ENCODE measurements around the gene VSIG10. TPM values are rescaled to one million over a fixed set of nuclear protein-coding genes. Genes with fewer than 3 reads are reported as not detected.

VSIG10 gene
- total RNA-seq, 1 experiment from 2014 or later: 97.4 TPM

DNA sequence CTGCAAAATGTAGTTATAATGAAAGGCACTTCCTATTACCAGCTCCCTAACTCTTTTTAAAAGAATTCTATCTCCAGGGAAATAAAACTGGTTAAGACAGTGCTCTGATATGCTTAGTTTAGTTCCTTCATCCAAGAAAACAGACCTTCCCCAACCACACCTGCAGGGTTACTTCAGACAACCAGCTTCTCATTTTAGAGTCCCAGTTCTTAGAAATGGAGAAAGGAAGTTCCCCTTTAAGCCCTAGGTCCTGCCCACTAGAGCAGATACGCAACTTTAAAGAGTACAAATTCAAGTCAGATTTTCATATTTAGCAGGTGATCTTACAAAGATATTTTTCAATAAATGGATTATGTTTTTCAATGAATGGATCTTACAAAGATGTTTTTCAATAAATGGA, 38.4 kb downstream of the VSIG10 start:
- TF ChIP-seq, protein P1, sequence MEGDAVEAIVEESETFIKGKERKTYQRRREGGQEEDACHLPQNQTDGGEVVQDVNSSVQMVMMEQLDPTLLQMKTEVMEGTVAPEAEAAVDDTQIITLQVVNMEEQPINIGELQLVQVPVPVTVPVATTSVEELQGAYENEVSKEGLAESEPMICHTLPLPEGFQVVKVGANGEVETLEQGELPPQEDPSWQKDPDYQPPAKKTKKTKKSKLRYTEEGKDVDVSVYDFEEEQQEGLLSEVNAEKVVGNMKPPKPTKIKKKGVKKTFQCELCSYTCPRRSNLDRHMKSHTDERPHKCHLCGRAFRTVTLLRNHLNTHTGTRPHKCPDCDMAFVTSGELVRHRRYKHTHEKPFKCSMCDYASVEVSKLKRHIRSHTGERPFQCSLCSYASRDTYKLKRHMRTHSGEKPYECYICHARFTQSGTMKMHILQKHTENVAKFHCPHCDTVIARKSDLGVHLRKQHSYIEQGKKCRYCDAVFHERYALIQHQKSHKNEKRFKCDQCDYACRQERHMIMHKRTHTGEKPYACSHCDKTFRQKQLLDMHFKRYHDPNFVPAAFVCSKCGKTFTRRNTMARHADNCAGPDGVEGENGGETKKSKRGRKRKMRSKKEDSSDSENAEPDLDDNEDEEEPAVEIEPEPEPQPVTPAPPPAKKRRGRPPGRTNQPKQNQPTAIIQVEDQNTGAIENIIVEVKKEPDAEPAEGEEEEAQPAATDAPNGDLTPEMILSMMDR (conservative IDR thresholded peaks at IDR 0.05): no peak
- no peak overlapping the region for H4K91ac ChIP-seq (ENCODE audit: insufficient read length, low read depth, low read length)
- no CpG with 5 or more reads among the region's 1 CpG for WGBS (ENCODE audit: extremely low coverage, insufficient read length, low lambda C conversion rate)
- H3K23ac ChIP-seq (ENCODE audit: insufficient read length, low read depth, low read length): no peak overlapping the region
- Mint-ChIP-seq H3K27me3 (ENCODE audit: low read depth) (no peaks in the 10 kb centered on the region; the same call in 1 of the 2 replicates), H3K4me1 (peaks cover 29 to 30% of the 10 kb centered on the region in 2 experiments), H3K27ac (peak overlapping the region; percentile 8 to 75 (median 39); a peak in 2 of 7 replicates), H3K9me3 (no peaks in the 10 kb centered on the region), H3K36me3 (ENCODE audit: insufficient read depth in 1 of 3, low read depth in 3 of 3) (peaks cover 20 to 47% (median 26%) of the 10 kb centered on the region in 3 experiments; a peak in 6 of 7 replicates), H3K4me3 (no peak overlapping the region)
- no peak overlapping the region for H3K18ac ChIP-seq (ENCODE audit: insufficient read length, low read depth, low read length)
- no peak overlapping the region for H3K27ac ChIP-seq (ENCODE audit: insufficient read length, low read depth, low read length)
- peaks cover 16% of the 10 kb centered on the region for H3K23me2 ChIP-seq (ENCODE audit: insufficient read length, low read depth, low read length, poor library complexity, severe bottlenecking)
- H3K56ac ChIP-seq (ENCODE audit: insufficient read length, low read depth, low read length): no peak overlapping the region
- no peak overlapping the region for H3K4me2 ChIP-seq (ENCODE audit: insufficient read depth, insufficient read length, low read length)
- H4K20me1 ChIP-seq (ENCODE audit: control insufficient read depth, insufficient read depth, insufficient read length): no peaks in the 10 kb centered on the region
- H3K4me1 ChIP-seq (ENCODE audit: insufficient read depth, low read length): no peaks in the 10 kb centered on the region
- no peak overlapping the region for H2BK5ac ChIP-seq (ENCODE audit: insufficient read length, low read length)
- H2BK120ac ChIP-seq (ENCODE audit: low read depth, low read length, poor library complexity, severe bottlenecking): no peak overlapping the region
- no peak overlapping the region for H3T11ph ChIP-seq (ENCODE audit: low read length)
- H2BK20ac ChIP-seq (ENCODE audit: low read depth, low read length, poor library complexity, severe bottlenecking): no peak overlapping the region
- H3K79me1 ChIP-seq (ENCODE audit: insufficient read depth, low read depth, low read length, poor library complexity, severe bottlenecking): no peaks in the 10 kb centered on the region
- DNase-seq: no peak
- H3K9ac ChIP-seq (ENCODE audit: extremely low read depth, insufficient read length, low read length): no peak overlapping the region
- H3K14ac ChIP-seq (ENCODE audit: insufficient read depth, low read length): no peak overlapping the region
- H2BK15ac ChIP-seq (ENCODE audit: low read depth, low read length): no peak overlapping the region
- H3K27me3 ChIP-seq (ENCODE audit: insufficient read depth, low read length): no peaks in the 10 kb centered on the region
- H4K8ac ChIP-seq (replicated peaks; ENCODE audit: insufficient read length, low read depth, low read length): no peak overlapping the region
- no peak overlapping the region for H2BK12ac ChIP-seq (ENCODE audit: insufficient read length, low read depth, low read length)
- H2AK5ac ChIP-seq (ENCODE audit: insufficient read length, low read length): no peak overlapping the region
- no peaks in the 10 kb centered on the region; the same call in 1 of the 2 replicates for H3K79me2 ChIP-seq (ENCODE audit: insufficient read depth, low read length)
- no peak overlapping the region for H2AFZ ChIP-seq (ENCODE audit: low read length)
- no peak overlapping the region for H3K4ac ChIP-seq (ENCODE audit: low read depth, low read length)
- no peak overlapping the region for H4K5ac ChIP-seq (ENCODE audit: insufficient read length, low read depth, low read length)
- H3K9me3 ChIP-seq (ENCODE audit: control insufficient read depth, low read depth, low read length): no peaks in the 10 kb centered on the region

Data from H9 (cell line).